Caco-2 (cell line): Measurements from ENCODE around the gene ZNF614. TPM values are rescaled to one million over a fixed set of nuclear protein-coding genes. Genes with fewer than 3 reads are reported as not detected.

Experiments
- BruUV-seq: library from RNA; stranded (reverse); fragments of 400-500 nt; replicated peaks from 2 replicates; lab custom pipeline; 2021; lab: Mats Ljungman, UMichigan
- CTCF ChIA-PET: fragments of 300-600 bp; sonication (Branson Sonifier 250); formaldehyde crosslinking; loops from one replicate; lab custom pipeline; 2022; ENCODE audit warnings: antibody characterized with exemption; lab: Charles Lee
- POLR2A ChIA-PET: fragments of 300-600 bp; sonication (Branson Sonifier 250); formaldehyde crosslinking; loops from one replicate; lab custom pipeline; 2022; ENCODE audit warnings: antibody characterized with exemption; lab: Charles Lee
- DNase-seq, 2 experiments: peaks; one replicate each; pipeline versions ENCODE4 v3.0.0 to v3.0.0-alpha.2; 2020 to 2022
- H3K27me3 ChIP-seq: replicated peaks from 2 replicates; pipeline ENCODE4 v1.6.0; 2011; ENCODE audit warnings: low read length; ENCODE audit not compliant: control insufficient read depth, insufficient read depth
- H3K36me3 ChIP-seq: 2 replicates; pipeline ENCODE4 v1.5.1; 2011; ENCODE audit warnings: low read length; ENCODE audit not compliant: control insufficient read depth, insufficient read depth
- H3K4me1 ChIP-seq: fragments of 250-450 bp; sonication (Bioruptor Pico); 2 replicates; pipeline ENCODE4 v1.5.1; 2020; ENCODE audit warnings: mild to moderate bottlenecking
- H3K4me3 ChIP-seq: 2 replicates; pipeline ENCODE4 v1.5.1; 2011; ENCODE audit warnings: low read depth, mild to moderate bottlenecking, control low read depth, low read length
- H3K9me3 ChIP-seq: fragments of 250-450 bp; sonication (Bioruptor Pico); 2 replicates; pipeline ENCODE4 v1.5.1; 2020; ENCODE audit warnings: mild to moderate bottlenecking, moderate library complexity
- H3K27ac Mint-ChIP-seq: one replicate; pipeline ENCODE4 v1.8.0; 2022; ENCODE audit warnings: mixed read lengths; ENCODE audit not compliant: unreplicated experiment
- H3K27me3 Mint-ChIP-seq: one replicate; pipeline ENCODE4 v1.8.0; 2022; ENCODE audit warnings: mixed read lengths; ENCODE audit not compliant: insufficient read depth, unreplicated experiment
- H3K36me3 Mint-ChIP-seq: one replicate; pipeline ENCODE4 v1.8.0; 2022; ENCODE audit warnings: mild to moderate bottlenecking, mixed read lengths; ENCODE audit not compliant: insufficient read depth, unreplicated experiment
- H3K4me1 Mint-ChIP-seq: one replicate; pipeline ENCODE4 v1.8.0; 2022; ENCODE audit warnings: low read depth, mixed read lengths; ENCODE audit not compliant: unreplicated experiment
- H3K4me3 Mint-ChIP-seq: one replicate; pipeline ENCODE4 v1.8.0; 2022; ENCODE audit warnings: mild to moderate bottlenecking, moderate library complexity, mixed read lengths; ENCODE audit not compliant: unreplicated experiment
- H3K9me3 Mint-ChIP-seq: one replicate; pipeline ENCODE4 v1.8.0; 2022; ENCODE audit warnings: mixed read lengths; ENCODE audit not compliant: unreplicated experiment
- CTCF ChIP-seq, 2 experiments: fragments of 200-600 bp in 1 of 2; IDR thresholded peaks; 1 replicate in 1 of 2; 2 replicates in 1 of 2; pipeline versions ENCODE4 v1.5.1 to v1.8.0; 2011 to 2022; ENCODE audit warnings: antibody characterized with exemption in 1 of 2, control low read depth in 1 of 2, inconsistent platforms in 1 of 2, low read depth in 1 of 2, low read length in 1 of 2, mild to moderate bottlenecking in 1 of 2, moderate library complexity in 1 of 2; ENCODE audit not compliant: insufficient read depth in 1 of 2, severe bottlenecking in 1 of 2, unreplicated experiment in 1 of 2
- intact Hi-C: fragments of 100-400 bp; cut with micrococcal nuclease; formaldehyde crosslinking; loops from one replicate; pipeline ENCODE4 v1.10.0; 2022; ENCODE audit not compliant: unreplicated experiment
- total RNA-seq: library from RNA; stranded (reverse); gene quantifications from 2 replicates; pipeline ENCODE4 v1.2.3, GENCODE V29; 2022

ZNF614 gene
- total RNA-seq, 1 experiment from 2014 or later, result 8.7 TPM

GRCh38 chr19:51980116-51980736 is 48.0 kb downstream of the ZNF614 start:
- Mint-ChIP-seq H3K27me3 (no peaks in the 10 kb centered on the region), H3K36me3 (peaks cover 8% of the 10 kb centered on the region), H3K27ac (no peak overlapping the region), H3K4me3 (no peak overlapping the region), H3K4me1 (no peaks in the 10 kb centered on the region), H3K9me3 (peaks cover 21% of the 10 kb centered on the region)
- ChIA-PET CTCF (no interaction called here), POLR2A (no interaction called here)
- H3K36me3 ChIP-seq, result no peaks in the 10 kb centered on the region
- BruUV-seq, result no TSS peak
- peaks cover 42% of the 10 kb centered on the region for H3K9me3 ChIP-seq
- H3K4me3 ChIP-seq, result no peak overlapping the region
- no peaks in the 10 kb centered on the region for H3K4me1 ChIP-seq
- TF ChIP-seq CTCF (IDR thresholded peaks at IDR 0.05; ENCODE audit: insufficient read depth in 1 of 2, low read depth in 1 of 2, low read length in 1 of 2, severe bottlenecking in 1 of 2, unreplicated experiment in 1 of 2), result no peak
- intact Hi-C loops, result no loop called here
- DNase-seq, result no peak
- H3K27me3 ChIP-seq, result no peaks in the 10 kb centered on the region

- peaks cover 32% of the 10 kb centered on the region for H3K9me3 Mint-ChIP-seq
- Histone ChIP-seq H3K4me3 (no peak overlapping the region), H3K36me3 (no peaks in the 10 kb centered on the region), H3K27me3 (no peaks in the 10 kb centered on the region), H3K4me1 (no peaks in the 10 kb centered on the region), H3K9me3 (peaks cover 38% of the 10 kb centered on the region)
- H3K27ac Mint-ChIP-seq, result no peak overlapping the region
- POLR2A ChIA-PET, result no interaction called here
- H3K4me3 Mint-ChIP-seq, result no peak overlapping the region
- intact Hi-C loops, result no loop called here
- BruUV-seq, result no TSS peak
- TF ChIP-seq CTCF (IDR thresholded peaks at IDR 0.05; ENCODE audit: insufficient read depth in 1 of 2, low read depth in 1 of 2, low read length in 1 of 2, severe bottlenecking in 1 of 2, unreplicated experiment in 1 of 2), result no peak
- H3K4me1 Mint-ChIP-seq, result no peaks in the 10 kb centered on the region
- no peaks in the 10 kb centered on the region for H3K27me3 Mint-ChIP-seq
- H3K36me3 Mint-ChIP-seq, result peaks cover 8% of the 10 kb centered on the region
- DNase-seq, result no peak
- CTCF ChIA-PET, result no interaction called here
Observed at GRCh38 chr19:51978882-51979281, 49.3 kb downstream of the ZNF614 start.

- Mint-ChIP-seq H3K36me3 (peaks cover 12% of the 10 kb centered on the region), H3K4me3 (no peak overlapping the region), H3K27me3 (no peaks in the 10 kb centered on the region), H3K4me1 (no peaks in the 10 kb centered on the region), H3K9me3 (peaks cover 40% of the 10 kb centered on the region), H3K27ac (no peak overlapping the region)
- Histone ChIP-seq H3K9me3 (peaks cover 40% of the 10 kb centered on the region), H3K36me3 (no peaks in the 10 kb centered on the region; the same call in 1 of the 2 replicates), H3K4me3 (no peak overlapping the region), H3K4me1 (no peaks in the 10 kb centered on the region), H3K27me3 (no peaks in the 10 kb centered on the region)
- no peak for DNase-seq
- ChIA-PET POLR2A (no interaction called here), CTCF (no interaction called here)
- no TSS peak for BruUV-seq
- no peak for TF ChIP-seq CTCF (IDR thresholded peaks at IDR 0.05; ENCODE audit: insufficient read depth in 1 of 2, low read depth in 1 of 2, low read length in 1 of 2, severe bottlenecking in 1 of 2, unreplicated experiment in 1 of 2)
- intact Hi-C loops, result no loop called here
Observed at GRCh38 chr19:51977346-51977745, 50.8 kb downstream of the ZNF614 start.
